HepG2 (cell line): ENCODE measurements around the gene USP7. TPM values are rescaled to one million over a fixed set of nuclear protein-coding genes. Genes with fewer than 3 reads are reported as not detected.
"Not testable (repeated sequence)": the region's sequence is repeated elsewhere in the genome, so short reads cannot be mapped to it uniquely, and the experiment has no call there.

ENCODE experiments used
- ATAC-seq: fragments of 200-7000 bp; cut with Tn5 transposase; 3 replicates; pipeline ENCODE4 v1.9.1; 2020; ENCODE audit warnings: mild to moderate bottlenecking, moderate library complexity
- BruUV-seq: library from RNA; stranded (reverse); fragments of 400-500 nt; replicated peaks from 2 replicates; lab custom pipeline; 2021; lab: Mats Ljungman, UMichigan
- CTCF ChIA-PET: fragments of 300-600 bp; formaldehyde crosslinking; extraction: SDS; loops from one replicate; lab custom pipeline; 2021; ENCODE audit warnings: low total read pairs, inconsistent platforms, low intra/inter-chr PET ratio; lab: Yijun Ruan, JAX
- POLR2A ChIA-PET: fragments of 350-600 bp; sonication (Branson Sonifier 250); formaldehyde crosslinking; loops from one replicate; lab custom pipeline; 2020; ENCODE audit warnings: antibody characterized with exemption, inconsistent platforms; lab: Yijun Ruan, JAX
- DNase-seq: peaks from one replicate; pipeline ENCODE4 v3.0.0-alpha.2; 2015; ENCODE audit warnings: low spot score
- FAIRE-seq: peaks from 3 replicates; lab custom pipeline; 2011; peaks lifted over from hg19 to GRCh38; lab: Jason Lieb, UNC
- H2AFZ ChIP-seq: one replicate; pipeline ENCODE4 v1.6.1; 2011; ENCODE audit warnings: low read length, inconsistent platforms
- H3K27ac ChIP-seq: fragments of 300-600 bp; 3 replicates; pipeline ENCODE4 v1.8.0; 2011; ENCODE audit warnings: mixed run types, mild to moderate bottlenecking, mixed read lengths, low read length, inconsistent platforms; ENCODE audit not compliant: insufficient read depth; ENCODE audit errors: extremely low read length
- H3K27me3 ChIP-seq, 2 experiments: fragments of 200-600 bp in 1 of 2; 2 replicates in 1 of 2; 3 replicates in 1 of 2; pipeline versions ENCODE4 v1.6.0 to v1.8.0; 2011; ENCODE audit warnings: low read length in 2 of 2, mild to moderate bottlenecking in 2 of 2, moderate library complexity in 2 of 2, inconsistent platforms in 1 of 2; ENCODE audit not compliant: insufficient read depth in 2 of 2, control insufficient read depth in 1 of 2
- H3K36me3 ChIP-seq, 2 experiments: fragments of 200-600 bp in 1 of 2; replicated peaks in 1 of 2; 2 replicates in 1 of 2; 3 replicates in 1 of 2; pipeline versions ENCODE4 v1.5.1 to v1.8.0; 2011; ENCODE audit warnings: low read length in 2 of 2, inconsistent platforms in 1 of 2; ENCODE audit not compliant: insufficient read depth in 2 of 2, control insufficient read depth in 1 of 2
- H3K4me1 ChIP-seq: 2 replicates; pipeline ENCODE4 v1.5.1; 2012; ENCODE audit warnings: low read length, inconsistent platforms; ENCODE audit not compliant: insufficient read depth
- H3K4me2 ChIP-seq: 2 replicates; pipeline ENCODE4 v1.6.0; 2011; ENCODE audit warnings: low read depth, low read length, inconsistent platforms
- H3K4me3 ChIP-seq, 3 experiments: fragments of 200-600 bp in 1 of 3; sonication (generic), shearing (Covaris generic) in 1 of 3; replicated peaks in 1 of 3; 2 replicates each; pipeline ENCODE4 v1.5.1; 2011 to 2016; ENCODE audit warnings: low read length in 3 of 3, inconsistent platforms in 2 of 3, low read depth in 2 of 3, mild to moderate bottlenecking in 2 of 3, control low read depth in 1 of 3, mixed read lengths in 1 of 3; ENCODE audit not compliant: insufficient read depth in 1 of 3
- H3K79me2 ChIP-seq: one replicate; pipeline ENCODE4 v1.6.1; 2011; ENCODE audit warnings: low read length, inconsistent platforms; ENCODE audit not compliant: insufficient read depth
- H3K9ac ChIP-seq: 2 replicates; pipeline ENCODE4 v1.6.0; 2011; ENCODE audit warnings: mild to moderate bottlenecking, low read depth, low read length, inconsistent platforms; ENCODE audit not compliant: insufficient read depth
- H3K9me3 ChIP-seq: 2 replicates; pipeline ENCODE4 v1.5.1; 2012; ENCODE audit warnings: mild to moderate bottlenecking, low read length
- H4K20me1 ChIP-seq: 2 replicates; pipeline ENCODE4 v1.6.0; 2011; ENCODE audit warnings: inconsistent platforms, mild to moderate bottlenecking, low read length, moderate library complexity; ENCODE audit not compliant: insufficient read depth
- RAD51 ChIP-seq: fragments of 450-650 bp; IDR thresholded peaks from 2 replicates; pipeline ENCODE4 v1.6.1; 2016; ENCODE audit warnings: borderline replicate concordance
- ZNF121 ChIP-seq: sonication (generic); formaldehyde crosslinking; IDR thresholded peaks from 2 replicates; pipeline ENCODE4 v1.5.0; 2020; ENCODE audit warnings: mild to moderate bottlenecking, missing genetic modification reagents
- WGBS: methylation state at CpG from one replicate; pipeline ENCODE4 v1.1.6; 2017; ENCODE audit warnings: low lambda C conversion rate; 5-methylcytosine and 5-hydroxymethylcytosine counted together
- in situ Hi-C: cut with HindIII; loops from 2 replicates; pipeline ENCODE4 v1.10.0; 2017; ENCODE audit warnings: low pct_unique_long_range_greater_than_20kb; ENCODE audit not compliant: extremely low pct_ligation_motif_present
- intact Hi-C: fragments of 100-400 bp; cut with micrococcal nuclease; formaldehyde crosslinking; loops from one replicate; pipeline ENCODE4 v1.10.0; 2022; ENCODE audit not compliant: unreplicated experiment
- polyA plus RNA-seq, 8 experiments: library from polyadenylated mRNA; depleted of rRNA in 3 of 8; stranded (reverse) in 7 of 8; unstranded in 1 of 8; fragments of >200 nt; fragmentation: Illumina TruSeq in 4 of 8; extraction: Trizol in 4 of 8; gene quantifications; 2 replicates each; pipeline versions ENCODE4 v1.2.1 to v1.2.3, GENCODE V29; 2011 to 2016; ENCODE audit warnings: low read depth in 4 of 8, missing spikeins in 1 of 8, mixed read lengths in 1 of 8; ENCODE audit not compliant: insufficient read depth in 1 of 8
- total RNA-seq, 5 experiments: library from RNA; depleted of rRNA; stranded (reverse); fragments of >200 nt; fragmentation: Illumina TruSeq; extraction: Trizol; gene quantifications; 2 replicates each; pipeline ENCODE4 v1.2.3, GENCODE V29; 2016; ENCODE audit warnings: low read depth in 1 of 5
- TF ChIP-seq, protein P1 (sequence below), 2 experiments: sonication (generic) in 1 of 2; formaldehyde crosslinking in 1 of 2; IDR thresholded peaks; 2 replicates each; pipeline versions ENCODE4 v1.5.1 to v1.6.1; 2011 to 2020; ENCODE audit warnings: borderline replicate concordance in 1 of 2, low read depth in 1 of 2, low read length in 1 of 2, mild to moderate bottlenecking in 1 of 2, missing genetic modification reagents in 1 of 2, moderate library complexity in 1 of 2

The USP7 gene
- total and polyA plus RNA-seq, 2 of the 13 experiments (the other 11 are each of a cell fraction or from before 2014, with no cell fraction given), result 52.5 to 173 TPM

DNA sequence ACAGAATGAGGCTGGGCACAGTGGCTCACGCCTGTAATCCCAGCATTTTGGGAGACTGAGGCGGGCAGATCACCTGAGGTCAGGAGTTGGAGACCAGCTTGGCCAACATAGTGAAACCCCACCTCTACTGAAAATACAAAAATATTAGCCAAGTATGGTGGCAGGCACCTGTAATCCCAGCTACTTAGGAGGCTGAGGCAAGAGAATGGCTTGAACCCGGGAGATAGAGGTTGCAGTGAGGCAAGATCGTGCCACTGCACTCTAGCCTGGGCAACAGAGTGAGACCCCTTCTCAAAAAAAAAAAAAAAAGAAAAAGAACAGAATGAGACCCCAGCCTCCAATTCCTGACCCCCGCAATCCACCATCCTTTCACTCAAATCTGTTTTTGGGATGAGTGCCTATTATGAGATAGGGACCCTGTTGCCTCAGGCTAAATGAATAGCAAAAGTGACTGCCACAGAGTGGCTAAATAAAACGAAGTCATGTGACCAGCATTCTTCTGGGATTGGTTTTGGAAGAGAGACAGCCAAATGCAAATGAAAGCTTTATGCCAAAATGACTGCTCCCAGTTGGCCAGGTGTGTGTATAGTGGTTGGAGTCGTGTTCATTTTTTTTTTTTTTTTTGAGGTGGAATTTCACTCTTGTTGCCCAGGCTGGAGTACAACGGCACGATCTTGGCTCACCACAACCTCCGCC lies 5.6 kb upstream of the USP7 start:
- H2AFZ ChIP-seq, BruUV-seq, intact Hi-C loops, FAIRE-seq, H3K79me2 ChIP-seq, DNase-seq, H3K27ac ChIP-seq, H3K9me3 ChIP-seq, ATAC-seq, CTCF ChIA-PET, H4K20me1 ChIP-seq, H3K9ac ChIP-seq, in situ Hi-C loops, H3K27me3 ChIP-seq, H3K4me3 ChIP-seq, H3K4me2 ChIP-seq, H3K36me3 ChIP-seq: not testable (repeated sequence)
- TF ChIP-seq RAD51 (peak; percentile 40; the same call in 1 of the 2 replicates), ZNF121 (CRISPR knock-in tag) (peak; percentile 72)
- TF ChIP-seq, protein P1, sequence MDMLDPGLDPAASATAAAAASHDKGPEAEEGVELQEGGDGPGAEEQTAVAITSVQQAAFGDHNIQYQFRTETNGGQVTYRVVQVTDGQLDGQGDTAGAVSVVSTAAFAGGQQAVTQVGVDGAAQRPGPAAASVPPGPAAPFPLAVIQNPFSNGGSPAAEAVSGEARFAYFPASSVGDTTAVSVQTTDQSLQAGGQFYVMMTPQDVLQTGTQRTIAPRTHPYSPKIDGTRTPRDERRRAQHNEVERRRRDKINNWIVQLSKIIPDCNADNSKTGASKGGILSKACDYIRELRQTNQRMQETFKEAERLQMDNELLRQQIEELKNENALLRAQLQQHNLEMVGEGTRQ (IDR thresholded peaks at IDR 0.05; ENCODE audit: low read depth, low read length), result 0 out of 2 replicates have a peak, but pooled peaks have one; percentile 9
- TF ChIP-seq, protein P1 (CRISPR knock-in tag; IDR thresholded peaks at IDR 0.05; ENCODE audit: borderline replicate concordance), result not testable (repeated sequence)
- POLR2A ChIA-PET, result interaction anchor here (3.9 kb wide), 1 partner anchor 19 kb away, joined by 22 read pairs; no protein-coding TSS in a partner anchor
- H3K4me1 ChIP-seq, result peaks cover 34% of the 10 kb centered on the region
- 47% methylated on average over 10 of the region's 10 CpGs for WGBS

GRCh38 chr16:8968054-8968453 lies 4.3 kb upstream of the USP7 start:
- FAIRE-seq, CTCF ChIA-PET, H4K20me1 ChIP-seq, H3K79me2 ChIP-seq, H3K9ac ChIP-seq, H3K9me3 ChIP-seq, ATAC-seq, H2AFZ ChIP-seq, H3K4me3 ChIP-seq, H3K27ac ChIP-seq, H3K36me3 ChIP-seq, DNase-seq, H3K4me2 ChIP-seq, in situ Hi-C loops, BruUV-seq, H3K27me3 ChIP-seq, intact Hi-C loops: not testable (repeated sequence)
- WGBS, result 62% methylated on average over 9 of the region's 9 CpGs
- POLR2A ChIA-PET, result interaction anchor here (1.3 to 3.9 kb wide), 3 partner anchors 20 to 123 kb away, joined by 4 to 22 read pairs (median 7); partner anchors contain the start of gene HAPSTR1
- H3K4me1 ChIP-seq, result peaks cover 25% of the 10 kb centered on the region
